Retinal pigment epithelial cell (primary cell): ENCODE results near the gene STH.

Source experiments
- DNase-seq: peaks from one replicate; pipeline ENCODE4 v3.0.0-alpha.2; 2010; ENCODE audit warnings: low read depth
- H3K4me3 ChIP-seq: 2 replicates; pipeline ENCODE4 v1.5.1; 2011; ENCODE audit warnings: mild to moderate bottlenecking, low read length, control low read depth, moderate library complexity
- CTCF ChIP-seq: conservative IDR thresholded peaks from 2 replicates; pipeline ENCODE4 v1.5.1; 2011; ENCODE audit warnings: low read depth, low read length, control low read depth, inconsistent platforms

Gene STH

DNA sequence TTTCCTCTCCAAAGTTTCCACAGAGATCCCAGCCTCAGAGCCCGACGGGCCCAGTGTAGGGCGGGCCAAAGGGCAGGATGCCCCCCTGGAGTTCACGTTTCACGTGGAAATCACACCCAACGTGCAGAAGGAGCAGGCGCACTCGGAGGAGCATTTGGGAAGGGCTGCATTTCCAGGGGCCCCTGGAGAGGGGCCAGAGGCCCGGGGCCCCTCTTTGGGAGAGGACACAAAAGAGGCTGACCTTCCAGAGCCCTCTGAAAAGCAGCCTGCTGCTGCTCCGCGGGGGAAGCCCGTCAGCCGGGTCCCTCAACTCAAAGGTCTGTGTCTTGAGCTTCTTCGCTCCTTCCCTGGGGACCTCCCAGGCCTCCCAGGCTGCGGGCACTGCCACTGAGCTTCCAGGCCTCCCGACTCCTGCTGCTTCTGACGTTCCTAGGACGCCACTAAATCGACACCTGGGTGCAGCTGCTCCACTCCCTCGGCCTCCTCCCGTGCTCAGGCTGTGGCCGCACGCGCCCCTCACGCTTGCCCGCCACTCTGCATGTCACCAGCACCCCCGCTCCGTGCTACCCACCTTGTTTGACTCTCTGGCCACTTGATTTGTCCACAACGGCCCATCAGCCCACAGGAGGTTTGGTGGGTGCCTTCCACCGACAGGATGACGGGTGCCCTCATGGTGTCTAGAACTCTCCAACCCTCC is 15.3 kb upstream of the STH start:
- no peak for TF ChIP-seq CTCF
- no peak overlapping the region for H3K4me3 ChIP-seq

DNA sequence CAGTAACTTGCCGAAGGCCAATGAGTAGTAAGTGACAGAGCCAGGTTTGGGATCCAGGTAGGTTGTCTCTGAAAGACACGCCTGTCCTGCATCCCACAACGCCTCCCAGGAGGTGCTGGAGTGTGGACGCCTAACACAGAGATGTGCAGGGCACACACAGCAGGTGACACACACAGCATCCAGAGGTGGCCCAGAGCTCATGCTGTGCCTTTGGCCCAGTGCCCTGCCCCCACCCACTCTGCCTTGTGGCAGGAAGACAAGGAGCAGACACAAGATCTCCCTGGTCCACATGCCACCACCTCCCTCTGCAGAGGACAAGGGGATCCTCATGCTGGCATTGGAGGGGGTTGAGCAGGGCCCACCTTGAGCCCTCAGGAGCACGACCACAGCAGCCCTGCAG is 14.7 kb upstream of the STH start:
- H3K4me3 ChIP-seq, result no peak overlapping the region
- DNase-seq, result no peak
- no peak for TF ChIP-seq CTCF

More for the DNA sequence above, 15.3 kb upstream of the STH start:
- no peak for DNase-seq

DNA sequence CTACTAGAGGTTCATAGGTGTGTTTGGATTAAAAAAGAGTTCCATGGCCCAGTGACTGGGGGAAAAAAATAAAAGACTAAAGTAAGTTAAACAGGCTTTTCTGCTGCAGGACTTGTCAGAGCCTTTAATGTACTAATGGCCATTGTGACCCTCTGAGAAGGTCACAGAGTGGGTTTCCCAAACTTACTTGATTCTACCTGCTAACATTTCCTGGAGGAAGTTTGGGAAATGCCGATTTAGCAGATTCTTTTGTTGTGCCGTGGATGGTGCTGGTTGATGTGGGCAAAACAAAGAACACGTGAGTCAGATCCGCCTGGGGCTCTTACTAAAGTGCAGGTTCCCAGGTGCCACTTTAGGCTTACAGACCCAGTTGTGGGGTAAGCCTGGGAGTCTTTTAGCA is 13.6 kb upstream of the STH start:
- no peak overlapping the region for H3K4me3 ChIP-seq
- TF ChIP-seq CTCF, result no peak
- no peak for DNase-seq

GRCh38 chr17:45986056-45986455 is 13.0 kb upstream of the STH start:
- no peak for DNase-seq
- H3K4me3 ChIP-seq, result no peak overlapping the region
- TF ChIP-seq CTCF, result no peak

DNA sequence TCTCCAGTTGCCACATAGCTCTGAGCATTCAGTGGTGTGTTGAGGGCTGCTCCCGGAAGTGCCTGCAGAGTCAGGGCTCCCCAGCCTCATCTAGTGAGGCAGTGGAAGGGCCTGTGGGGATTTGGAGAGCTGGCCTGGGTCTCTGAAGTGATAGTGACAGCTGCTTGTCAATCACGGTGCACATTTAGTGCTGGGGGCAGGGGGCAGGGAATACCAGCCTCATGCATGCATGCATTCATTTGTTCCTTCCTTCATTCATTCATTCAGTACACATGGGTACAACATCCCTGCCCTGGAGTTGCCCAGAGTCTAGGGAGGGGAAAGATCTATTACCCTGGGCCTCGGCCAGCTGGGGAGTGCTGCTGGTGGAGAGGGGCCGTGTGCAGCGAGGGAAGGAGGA is 11.3 kb upstream of the STH start:
- TF ChIP-seq CTCF, result no peak
- H3K4me3 ChIP-seq, result no peak overlapping the region
- DNase-seq, result no peak

GRCh38 chr17:45989759-45990158 is 9.3 kb upstream of the STH start:
- no peak for DNase-seq
- no peak for TF ChIP-seq CTCF
- no peak overlapping the region for H3K4me3 ChIP-seq

DNA sequence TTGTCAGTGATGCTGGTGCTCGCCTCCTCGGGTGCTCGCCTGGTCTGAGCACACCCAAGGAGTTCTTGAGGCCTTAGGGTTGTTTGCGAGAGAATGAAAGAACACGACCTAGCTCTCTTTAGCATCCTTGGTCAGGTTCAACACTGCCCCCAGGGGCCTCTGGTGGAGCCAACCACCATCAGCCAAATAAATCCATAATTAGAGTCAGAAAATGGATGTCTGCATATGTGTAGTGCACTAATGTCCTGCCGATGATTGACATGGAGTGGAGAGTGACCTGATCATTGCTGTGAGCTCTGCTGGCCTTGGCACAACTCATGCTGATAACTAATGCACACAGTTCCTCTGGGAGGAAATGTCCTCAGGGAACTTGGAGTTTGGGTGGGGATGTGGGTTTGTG is 8.2 kb upstream of the STH start:
- DNase-seq, result no peak
- no peak overlapping the region for H3K4me3 ChIP-seq
- TF ChIP-seq CTCF, result no peak
